HEK293 (cell line): Measurements from ENCODE around the gene SSMEM1.

ENCODE experiments used
- CTCF ChIA-PET: fragments of 350-600 bp; formaldehyde crosslinking; extraction: SDS; loops from one replicate; lab custom pipeline; 2021; ENCODE audit warnings: antibody characterized with exemption; lab: Yijun Ruan, JAX
- POLR2A ChIA-PET: fragments of 300-600 bp; formaldehyde crosslinking; extraction: SDS; loops from one replicate; lab custom pipeline; 2020; ENCODE audit warnings: antibody characterized with exemption, inconsistent platforms; lab: Yijun Ruan, JAX
- H3K27ac ChIP-seq: fragments of 200-500 bp; sonication (Bioruptor generic); 2 replicates; pipeline ENCODE4 v1.5.1; 2014; ENCODE audit warnings: low read depth, low read length, control low read depth, inconsistent platforms; ENCODE audit errors: extremely low read depth
- H3K36me3 ChIP-seq, 2 experiments: fragments of 200-500 bp in 1 of 2; sonication (Bioruptor generic) in 1 of 2; 1 replicate in 1 of 2; 2 replicates in 1 of 2; pipeline ENCODE4 v1.5.1; 2014 to 2017; ENCODE audit warnings: inconsistent platforms in 2 of 2, low read length in 2 of 2; ENCODE audit not compliant: control insufficient read depth in 2 of 2, insufficient read depth in 1 of 2
- H3K4me1 ChIP-seq: fragments of 200-500 bp; sonication (Bioruptor generic); 2 replicates; pipeline ENCODE4 v1.5.1; 2014; ENCODE audit warnings: mild to moderate bottlenecking, low read length, inconsistent platforms; ENCODE audit not compliant: control insufficient read depth, insufficient read depth
- H3K4me3 ChIP-seq: 2 replicates; pipeline ENCODE4 v1.5.1; 2011; ENCODE audit warnings: low read depth, mild to moderate bottlenecking, control low read depth, low read length, moderate library complexity
- H3K9me3 ChIP-seq: fragments of 200-500 bp; sonication (Bioruptor generic); 2 replicates; pipeline ENCODE4 v1.5.1; 2014; ENCODE audit warnings: low read depth, low read length, inconsistent platforms; ENCODE audit not compliant: control insufficient read depth, insufficient read depth
- GLIS2 ChIP-seq: fragments of 450-650 bp; formaldehyde crosslinking; IDR thresholded peaks from 2 replicates; pipeline ENCODE4 v1.5.1; 2016; ENCODE audit warnings: missing biosample characterization, missing genetic modification characterization
- MEIS1 ChIP-seq: sonication (generic); formaldehyde crosslinking; IDR thresholded peaks from 2 replicates; pipeline ENCODE4 v1.8.1; 2022; ENCODE audit warnings: missing genetic modification reagents, mild to moderate bottlenecking, borderline replicate concordance
- SCRT1 ChIP-seq: fragments of 450-650 bp; formaldehyde crosslinking; IDR thresholded peaks from 2 replicates; pipeline ENCODE4 v1.5.1; 2016; ENCODE audit warnings: missing biosample characterization, missing genetic modification characterization, borderline replicate concordance
- ZBTB17 ChIP-seq: fragments of 450-650 bp; formaldehyde crosslinking; IDR thresholded peaks from 2 replicates; pipeline ENCODE4 v1.5.1; 2016; ENCODE audit warnings: missing biosample characterization, missing genetic modification characterization
- ZNF155 ChIP-seq: fragments of 450-650 bp; formaldehyde crosslinking; IDR thresholded peaks from 2 replicates; pipeline ENCODE4 v1.5.1; 2016; ENCODE audit warnings: missing biosample characterization, missing genetic modification characterization
- ZNF214 ChIP-seq: fragments of 450-650 bp; formaldehyde crosslinking; IDR thresholded peaks from 2 replicates; pipeline ENCODE4 v1.5.1; 2017; ENCODE audit warnings: missing biosample characterization, mild to moderate bottlenecking, missing genetic modification characterization, borderline replicate concordance
- ZNF274 ChIP-seq, 2 experiments: fragments of 200-500 bp in 1 of 2; fragments of 450-650 bp in 1 of 2; sonication (Bioruptor generic) in 1 of 2; formaldehyde crosslinking in 1 of 2; IDR thresholded peaks; 2 replicates each; pipeline versions ENCODE4 v1.5.1 to v1.6.1; 2014 to 2016; ENCODE audit warnings: borderline replicate concordance in 1 of 2, inconsistent platforms in 1 of 2, low read length in 1 of 2, missing biosample characterization in 1 of 2, missing genetic modification characterization in 1 of 2
- ZNF292 ChIP-seq: fragments of 450-650 bp; formaldehyde crosslinking; IDR thresholded peaks from 2 replicates; pipeline ENCODE4 v1.5.1; 2016; ENCODE audit warnings: low read depth, missing biosample characterization, missing genetic modification characterization, borderline replicate concordance
- ZNF311 ChIP-seq: fragments of 450-650 bp; formaldehyde crosslinking; IDR thresholded peaks from 2 replicates; pipeline ENCODE4 v1.5.1; 2017; ENCODE audit warnings: missing biosample characterization, missing genetic modification characterization, borderline replicate concordance
- ZNF341 ChIP-seq: fragments of 450-650 bp; formaldehyde crosslinking; IDR thresholded peaks from 2 replicates; pipeline ENCODE4; 2016; ENCODE audit warnings: low read depth, missing biosample characterization, missing genetic modification characterization
- ZNF473 ChIP-seq: fragments of 450-650 bp; formaldehyde crosslinking; IDR thresholded peaks from 2 replicates; pipeline ENCODE4 v1.5.1; 2017; ENCODE audit warnings: missing biosample characterization, missing genetic modification characterization
- ZNF501 ChIP-seq: fragments of 450-650 bp; formaldehyde crosslinking; IDR thresholded peaks from 2 replicates; pipeline ENCODE4 v1.5.1; 2016; ENCODE audit warnings: missing biosample characterization, missing genetic modification characterization
- ZNF510 ChIP-seq: fragments of 450-650 bp; formaldehyde crosslinking; IDR thresholded peaks from 2 replicates; pipeline ENCODE4 v1.5.1; 2018; ENCODE audit warnings: mild to moderate bottlenecking, missing genetic modification characterization, missing biosample characterization; ENCODE audit not compliant: insufficient replicate concordance
- ZNF521 ChIP-seq: fragments of 450-650 bp; formaldehyde crosslinking; IDR thresholded peaks from 2 replicates; pipeline ENCODE4 v1.5.1; 2017; ENCODE audit warnings: missing biosample characterization, mild to moderate bottlenecking, missing genetic modification characterization
- ZNF530 ChIP-seq: fragments of 450-650 bp; formaldehyde crosslinking; IDR thresholded peaks from 2 replicates; pipeline ENCODE4 v1.5.1; 2016; ENCODE audit warnings: low read depth, missing biosample characterization, missing genetic modification characterization
- ZNF624 ChIP-seq: fragments of 450-650 bp; formaldehyde crosslinking; IDR thresholded peaks from 2 replicates; pipeline ENCODE4 v1.5.1; 2017; ENCODE audit warnings: missing biosample characterization, missing genetic modification characterization
- ZNF626 ChIP-seq: fragments of 450-650 bp; sonication (Bioruptor Pico); formaldehyde crosslinking; IDR thresholded peaks from 2 replicates; pipeline ENCODE4 v1.5.1; 2018; ENCODE audit warnings: missing biosample characterization, missing genetic modification characterization, inconsistent platforms
- ZNF707 ChIP-seq: fragments of 450-650 bp; formaldehyde crosslinking; IDR thresholded peaks from 2 replicates; pipeline ENCODE4 v1.5.1; 2016; ENCODE audit warnings: missing biosample characterization, missing genetic modification characterization
- ZNF76 ChIP-seq: fragments of 450-650 bp; formaldehyde crosslinking; IDR thresholded peaks from 2 replicates; pipeline ENCODE4; 2016; ENCODE audit warnings: low read depth, missing biosample characterization, missing genetic modification characterization, borderline replicate concordance
- TF ChIP-seq, protein P1 (sequence below): fragments of 450-650 bp; formaldehyde crosslinking; IDR thresholded peaks from 2 replicates; pipeline ENCODE4 v1.5.1; 2016; ENCODE audit warnings: missing biosample characterization, missing genetic modification characterization, borderline replicate concordance
- TF ChIP-seq, protein P2 (sequence below): fragments of 450-650 bp; formaldehyde crosslinking; IDR thresholded peaks from 2 replicates; pipeline ENCODE4 v1.5.1; 2017; ENCODE audit warnings: missing biosample characterization, missing genetic modification characterization
- TF ChIP-seq, protein P3 (sequence below): fragments of 450-650 bp; formaldehyde crosslinking; IDR thresholded peaks from 2 replicates; pipeline ENCODE4 v1.5.1; 2017; ENCODE audit warnings: missing biosample characterization, missing genetic modification characterization
- TF ChIP-seq, protein P4 (sequence below): fragments of 450-650 bp; formaldehyde crosslinking; IDR thresholded peaks from 2 replicates; pipeline ENCODE4 v1.5.1; 2016; ENCODE audit warnings: missing biosample characterization, missing genetic modification characterization

Gene SSMEM1

DNA sequence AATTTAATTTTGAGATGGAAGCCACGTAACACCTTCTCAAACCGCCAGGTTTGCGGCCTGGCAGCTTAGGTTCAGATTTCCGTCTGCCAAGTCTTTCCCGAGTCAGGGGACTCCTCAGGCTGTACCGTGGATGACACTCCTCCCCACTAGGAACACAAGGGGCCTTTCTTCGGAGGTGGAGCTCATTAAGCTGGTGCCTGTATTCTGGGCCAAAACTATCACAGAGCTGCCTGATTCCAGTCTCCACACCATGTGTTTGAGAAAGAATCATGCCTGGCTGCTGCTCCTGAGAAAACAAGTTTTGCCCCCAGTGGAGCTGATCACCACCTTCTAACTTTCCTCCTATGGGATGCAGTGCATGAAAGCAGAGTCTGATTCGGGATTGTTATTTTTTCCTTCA lies 47.2 kb upstream of the SSMEM1 start (continued):
- no peak for TF ChIP-seq ZNF521 (tag by site-specific recombination)
- TF ChIP-seq GLIS2: no peak
- TF ChIP-seq ZNF292 (tag by site-specific recombination): no peak
- TF ChIP-seq ZNF501 (tag by site-specific recombination): no peak
- no peak for TF ChIP-seq ZNF473
- TF ChIP-seq ZNF510 (tag by site-specific recombination): no peak
- TF ChIP-seq ZNF341 (tag by site-specific recombination): no peak

DNA sequence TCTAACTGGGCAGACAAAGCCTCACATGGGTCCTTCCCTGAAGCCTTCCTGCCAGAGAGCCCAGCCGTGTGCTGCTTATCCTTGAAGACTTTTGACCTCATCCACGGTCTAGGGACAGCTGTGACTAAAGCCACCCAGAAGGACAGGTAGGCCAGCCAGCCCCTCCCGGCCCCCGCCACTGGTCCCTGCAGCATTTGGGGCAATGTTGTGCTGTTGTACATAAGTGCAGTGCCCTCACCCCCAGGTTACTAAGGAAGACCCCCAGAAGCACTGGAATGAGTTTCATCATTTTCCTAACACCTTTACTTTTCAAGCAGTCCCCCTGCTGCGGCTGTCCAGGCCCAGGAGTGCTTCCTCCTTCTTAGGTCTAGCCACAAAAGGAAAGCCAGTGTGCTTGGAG lies 45.5 kb upstream of the SSMEM1 start:
- TF ChIP-seq SCRT1 (tag by site-specific recombination) (no peak), ZNF155 (no peak), ZNF707 (no peak)
- POLR2A ChIA-PET: no interaction called here
- CTCF ChIA-PET: no interaction called here
- H3K9me3 ChIP-seq: no peaks in the 10 kb centered on the region
- H3K4me3 ChIP-seq: no peak overlapping the region
- H3K4me1 ChIP-seq: no peaks in the 10 kb centered on the region
- no peak overlapping the region for H3K27ac ChIP-seq
- peaks cover 16 to 43% of the 10 kb centered on the region in 2 experiments for H3K36me3 ChIP-seq

DNA sequence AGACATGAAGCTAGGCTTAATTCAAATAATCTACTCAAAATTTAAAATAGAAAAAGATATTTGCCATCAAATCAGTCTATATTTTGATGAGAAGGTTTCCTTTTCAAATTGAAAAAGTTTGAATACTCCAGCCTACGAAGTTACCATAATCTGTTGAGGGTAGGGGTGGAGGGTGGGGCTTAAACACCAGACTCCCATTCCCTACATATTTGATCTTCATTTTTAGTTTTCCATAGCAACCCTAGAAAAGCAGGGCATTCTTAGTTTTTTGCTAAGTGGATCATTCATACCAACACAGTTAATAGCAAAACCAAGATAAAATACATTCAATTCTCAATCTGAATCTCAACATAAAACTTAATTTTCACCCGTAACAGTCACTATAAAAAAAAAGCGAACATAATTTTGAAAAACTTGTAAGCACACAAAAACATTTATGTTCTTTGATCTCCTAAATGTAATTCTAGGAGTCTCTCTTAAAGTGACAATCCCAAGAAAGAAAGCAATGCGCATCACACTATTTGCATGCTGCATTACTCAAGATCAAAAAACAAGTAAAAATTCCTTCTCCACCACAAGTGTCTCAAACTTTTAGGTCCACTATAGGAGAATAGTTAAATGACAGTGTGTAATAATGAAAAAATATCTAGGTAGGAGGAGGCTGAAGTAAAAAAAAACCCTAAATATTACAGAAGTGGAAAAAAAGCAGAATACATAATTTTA lies 33.3 kb upstream of the SSMEM1 start:
- POLR2A ChIA-PET: no interaction called here
- Histone ChIP-seq H3K4me3 (no peak overlapping the region), H3K36me3 (peaks cover 56 to 57% of the 10 kb centered on the region in 2 experiments)
- no peak for TF ChIP-seq ZNF311 (tag by site-specific recombination)
- no peak for TF ChIP-seq ZBTB17
- no peak for TF ChIP-seq MEIS1
- no peak for TF ChIP-seq ZNF626
- no peak for TF ChIP-seq ZNF214 (tag by site-specific recombination)
- TF ChIP-seq, protein P1, sequence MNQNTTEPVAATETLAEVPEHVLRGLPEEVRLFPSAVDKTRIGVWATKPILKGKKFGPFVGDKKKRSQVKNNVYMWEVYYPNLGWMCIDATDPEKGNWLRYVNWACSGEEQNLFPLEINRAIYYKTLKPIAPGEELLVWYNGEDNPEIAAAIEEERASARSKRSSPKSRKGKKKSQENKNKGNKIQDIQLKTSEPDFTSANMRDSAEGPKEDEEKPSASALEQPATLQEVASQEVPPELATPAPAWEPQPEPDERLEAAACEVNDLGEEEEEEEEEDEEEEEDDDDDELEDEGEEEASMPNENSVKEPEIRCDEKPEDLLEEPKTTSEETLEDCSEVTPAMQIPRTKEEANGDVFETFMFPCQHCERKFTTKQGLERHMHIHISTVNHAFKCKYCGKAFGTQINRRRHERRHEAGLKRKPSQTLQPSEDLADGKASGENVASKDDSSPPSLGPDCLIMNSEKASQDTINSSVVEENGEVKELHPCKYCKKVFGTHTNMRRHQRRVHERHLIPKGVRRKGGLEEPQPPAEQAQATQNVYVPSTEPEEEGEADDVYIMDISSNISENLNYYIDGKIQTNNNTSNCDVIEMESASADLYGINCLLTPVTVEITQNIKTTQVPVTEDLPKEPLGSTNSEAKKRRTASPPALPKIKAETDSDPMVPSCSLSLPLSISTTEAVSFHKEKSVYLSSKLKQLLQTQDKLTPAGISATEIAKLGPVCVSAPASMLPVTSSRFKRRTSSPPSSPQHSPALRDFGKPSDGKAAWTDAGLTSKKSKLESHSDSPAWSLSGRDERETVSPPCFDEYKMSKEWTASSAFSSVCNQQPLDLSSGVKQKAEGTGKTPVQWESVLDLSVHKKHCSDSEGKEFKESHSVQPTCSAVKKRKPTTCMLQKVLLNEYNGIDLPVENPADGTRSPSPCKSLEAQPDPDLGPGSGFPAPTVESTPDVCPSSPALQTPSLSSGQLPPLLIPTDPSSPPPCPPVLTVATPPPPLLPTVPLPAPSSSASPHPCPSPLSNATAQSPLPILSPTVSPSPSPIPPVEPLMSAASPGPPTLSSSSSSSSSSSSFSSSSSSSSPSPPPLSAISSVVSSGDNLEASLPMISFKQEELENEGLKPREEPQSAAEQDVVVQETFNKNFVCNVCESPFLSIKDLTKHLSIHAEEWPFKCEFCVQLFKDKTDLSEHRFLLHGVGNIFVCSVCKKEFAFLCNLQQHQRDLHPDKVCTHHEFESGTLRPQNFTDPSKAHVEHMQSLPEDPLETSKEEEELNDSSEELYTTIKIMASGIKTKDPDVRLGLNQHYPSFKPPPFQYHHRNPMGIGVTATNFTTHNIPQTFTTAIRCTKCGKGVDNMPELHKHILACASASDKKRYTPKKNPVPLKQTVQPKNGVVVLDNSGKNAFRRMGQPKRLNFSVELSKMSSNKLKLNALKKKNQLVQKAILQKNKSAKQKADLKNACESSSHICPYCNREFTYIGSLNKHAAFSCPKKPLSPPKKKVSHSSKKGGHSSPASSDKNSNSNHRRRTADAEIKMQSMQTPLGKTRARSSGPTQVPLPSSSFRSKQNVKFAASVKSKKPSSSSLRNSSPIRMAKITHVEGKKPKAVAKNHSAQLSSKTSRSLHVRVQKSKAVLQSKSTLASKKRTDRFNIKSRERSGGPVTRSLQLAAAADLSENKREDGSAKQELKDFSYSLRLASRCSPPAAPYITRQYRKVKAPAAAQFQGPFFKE (tag by site-specific recombination): no peak
- no peak for TF ChIP-seq ZNF76
- no peak for TF ChIP-seq ZNF530
- no peak for TF ChIP-seq ZNF274 (IDR thresholded peaks at IDR 0.05; ENCODE audit: low read length)
- TF ChIP-seq ZNF274 (tag by site-specific recombination; IDR thresholded peaks at IDR 0.05; ENCODE audit: borderline replicate concordance): no peak
- TF ChIP-seq, protein P2, sequence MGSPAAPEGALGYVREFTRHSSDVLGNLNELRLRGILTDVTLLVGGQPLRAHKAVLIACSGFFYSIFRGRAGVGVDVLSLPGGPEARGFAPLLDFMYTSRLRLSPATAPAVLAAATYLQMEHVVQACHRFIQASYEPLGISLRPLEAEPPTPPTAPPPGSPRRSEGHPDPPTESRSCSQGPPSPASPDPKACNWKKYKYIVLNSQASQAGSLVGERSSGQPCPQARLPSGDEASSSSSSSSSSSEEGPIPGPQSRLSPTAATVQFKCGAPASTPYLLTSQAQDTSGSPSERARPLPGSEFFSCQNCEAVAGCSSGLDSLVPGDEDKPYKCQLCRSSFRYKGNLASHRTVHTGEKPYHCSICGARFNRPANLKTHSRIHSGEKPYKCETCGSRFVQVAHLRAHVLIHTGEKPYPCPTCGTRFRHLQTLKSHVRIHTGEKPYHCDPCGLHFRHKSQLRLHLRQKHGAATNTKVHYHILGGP (tag by site-specific recombination): no peak
- no peak for TF ChIP-seq ZNF624 (tag by site-specific recombination)
- TF ChIP-seq, protein P3, sequence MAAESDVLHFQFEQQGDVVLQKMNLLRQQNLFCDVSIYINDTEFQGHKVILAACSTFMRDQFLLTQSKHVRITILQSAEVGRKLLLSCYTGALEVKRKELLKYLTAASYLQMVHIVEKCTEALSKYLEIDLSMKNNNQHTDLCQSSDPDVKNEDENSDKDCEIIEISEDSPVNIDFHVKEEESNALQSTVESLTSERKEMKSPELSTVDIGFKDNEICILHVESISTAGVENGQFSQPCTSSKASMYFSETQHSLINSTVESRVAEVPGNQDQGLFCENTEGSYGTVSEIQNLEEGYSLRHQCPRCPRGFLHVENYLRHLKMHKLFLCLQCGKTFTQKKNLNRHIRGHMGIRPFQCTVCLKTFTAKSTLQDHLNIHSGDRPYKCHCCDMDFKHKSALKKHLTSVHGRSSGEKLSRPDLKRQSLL: no peak
- TF ChIP-seq, protein P4, sequence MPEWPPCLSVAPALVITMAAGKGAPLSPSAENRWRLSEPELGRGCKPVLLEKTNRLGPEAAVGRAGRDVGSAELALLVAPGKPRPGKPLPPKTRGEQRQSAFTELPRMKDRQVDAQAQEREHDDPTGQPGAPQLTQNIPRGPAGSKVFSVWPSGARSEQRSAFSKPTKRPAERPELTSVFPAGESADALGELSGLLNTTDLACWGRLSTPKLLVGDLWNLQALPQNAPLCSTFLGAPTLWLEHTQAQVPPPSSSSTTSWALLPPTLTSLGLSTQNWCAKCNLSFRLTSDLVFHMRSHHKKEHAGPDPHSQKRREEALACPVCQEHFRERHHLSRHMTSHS (tag by site-specific recombination): no peak

More for the DNA sequence above, 33.3 kb upstream of the SSMEM1 start:
- Histone ChIP-seq H3K9me3 (no peaks in the 10 kb centered on the region), H3K4me1 (no peaks in the 10 kb centered on the region), H3K27ac (no peak overlapping the region)
- CTCF ChIA-PET: no interaction called here
